ENCODE data around the gene NSD1. TPM values are rescaled to one million over a fixed set of nuclear protein-coding genes. Genes with fewer than 3 reads are reported as not detected.

NSD1 gene
- total and polyA plus RNA-seq, 2 of the 8 experiments (the other 6 are each of a cell fraction or from before 2014, with no cell fraction given) = 22.8 to 168 TPM

DNA sequence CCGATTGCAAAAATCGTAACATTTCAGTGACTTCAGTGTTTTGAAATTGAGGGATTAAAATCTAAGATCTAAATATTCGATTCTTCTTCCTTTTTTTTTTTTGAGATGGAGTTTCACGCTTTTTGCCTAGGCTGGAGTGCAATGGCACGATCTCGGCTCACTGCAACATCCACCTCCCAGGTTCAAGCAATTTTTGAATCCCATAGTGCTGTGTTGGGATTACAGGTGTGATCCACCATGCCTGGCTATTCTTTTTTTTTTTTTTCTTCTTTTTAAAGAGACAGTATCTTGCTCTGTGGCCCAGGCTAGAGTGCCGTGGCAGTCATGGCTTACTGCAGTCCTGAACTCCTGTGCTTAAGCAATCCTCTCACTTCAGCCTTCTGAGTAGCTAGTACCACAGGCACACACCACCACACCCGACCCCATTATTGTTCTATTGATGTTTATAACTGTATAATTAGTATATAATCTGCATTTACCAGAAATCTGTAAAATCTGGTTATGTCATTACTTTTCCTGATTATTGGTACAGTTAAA, 42.7 kb downstream of the NSD1 start:
- CTCF ChIA-PET (ENCODE audit: partially characterized antibody) = interaction anchor here (0.7 kb wide), 1 partner anchor 63 kb away, joined by 3 read pairs; no protein-coding TSS in a partner anchor
- 97% methylated on average over 8 of the region's 8 CpGs; no CpG with 5 or more reads in 1 of the 2 experiments for WGBS, 2 experiments (ENCODE audit: extremely low coverage in 1 of 2, insufficient coverage in 1 of 2, insufficient read length in 1 of 2, insufficient replicate concordance in 2 of 2, low coverage in 1 of 2, low lambda C conversion rate in 2 of 2, missing lambda C conversion rate in 1 of 2)

More for the DNA sequence above, 42.7 kb downstream of the NSD1 start:
- no peak overlapping the region for H2AK5ac ChIP-seq (ENCODE audit: low read depth, low read length)
- no peak overlapping the region for H4K91ac ChIP-seq (replicated peaks; ENCODE audit: insufficient read length, low read length)
- H4K5ac ChIP-seq (ENCODE audit: insufficient read length, low read depth, low read length) = no peak overlapping the region
- H3K4me1 ChIP-seq (replicated peaks in 1 of 4; ENCODE audit: control insufficient read depth in 3 of 4, insufficient read depth in 4 of 4, low read length in 3 of 4) = no peaks in the 10 kb centered on the region
- H4K8ac ChIP-seq (ENCODE audit: extremely low read depth, insufficient read depth, low read length) = no peak overlapping the region
- DNase-seq (ENCODE audit: low read depth in 1 of 2, low spot score in 2 of 2) = no peak
- peaks cover 3 to 93% of the 10 kb centered on the region in 2 experiments for H3K79me2 ChIP-seq (ENCODE audit: control insufficient read depth in 1 of 2, insufficient read depth in 2 of 2, low read length in 2 of 2)
- peaks cover 3 to 7% of the 10 kb centered on the region in 2 experiments for H4K20me1 ChIP-seq (replicated peaks in 1 of 2; ENCODE audit: control insufficient read depth in 1 of 2, insufficient read depth in 2 of 2, low read length in 2 of 2)
- no peaks in the 10 kb centered on the region for H3K27me3 ChIP-seq (replicated peaks in 1 of 4; ENCODE audit: control insufficient read depth in 3 of 4, extremely low read depth in 1 of 4, insufficient read depth in 3 of 4, low read length in 3 of 4)
- TF ChIP-seq GABPA (IDR thresholded peaks at IDR 0.05; ENCODE audit: borderline replicate concordance, insufficient read depth, low read length) = no peak
- no peaks in the 10 kb centered on the region; the same call in 1 of the 2 replicates for H3K79me1 ChIP-seq (ENCODE audit: low read depth, low read length)
- no peak overlapping the region for H3K27ac ChIP-seq (ENCODE audit: low read depth, low read length)
- H2BK15ac ChIP-seq (ENCODE audit: low read length) = no peak overlapping the region
- no peaks in the 10 kb centered on the region for H3K23me2 ChIP-seq (ENCODE audit: low read depth, low read length)
- H3K4ac ChIP-seq (replicated peaks; ENCODE audit: insufficient read length, low read depth, low read length) = no peak overlapping the region
- H2AFZ ChIP-seq (ENCODE audit: low read length) = no peak overlapping the region
- H3K4me2 ChIP-seq (ENCODE audit: insufficient read depth in 1 of 2, low read depth in 2 of 2, low read length in 2 of 2) = no peak overlapping the region
- H2BK12ac ChIP-seq (ENCODE audit: low read depth, low read length) = no peak overlapping the region
- no peak overlapping the region for H3K23ac ChIP-seq (ENCODE audit: insufficient read length)
- no peak for FAIRE-seq
- H2BK5ac ChIP-seq (ENCODE audit: low read depth, low read length) = no peak overlapping the region
- peaks cover 0 to 3% (median 0%) of the 10 kb centered on the region in 4 experiments; a peak in 3 of 8 replicates for H3K36me3 ChIP-seq (ENCODE audit: control insufficient read depth in 2 of 4, insufficient read depth in 4 of 4, low read length in 3 of 4)
- POLR2A ChIA-PET (ENCODE audit: partially characterized antibody) = interaction anchor here (0.7 to 1.3 kb wide), 4 partner anchors 10 to 42 kb away, joined by 3 to 5 read pairs (median 3); no protein-coding TSS in a partner anchor
- H2BK120ac ChIP-seq (replicated peaks; ENCODE audit: low read depth, low read length) = no peak overlapping the region
- H3K18ac ChIP-seq (ENCODE audit: extremely low read depth, low read length) = no peak overlapping the region
- H2BK20ac ChIP-seq (ENCODE audit: low read length) = no peak overlapping the region
- no peak overlapping the region for H3K56ac ChIP-seq (replicated peaks; ENCODE audit: insufficient read length, low read depth, low read length)
- no peak overlapping the region for H3K4me3 ChIP-seq (ENCODE audit: extremely low read depth in 1 of 4, insufficient read depth in 2 of 4, low read depth in 3 of 4, low read length in 4 of 4)
- no peaks in the 10 kb centered on the region for H3K9me3 ChIP-seq (ENCODE audit: insufficient read depth in 2 of 2, low read depth in 1 of 2, low read length in 1 of 2)
- H3K9ac ChIP-seq (replicated peaks in 1 of 4; ENCODE audit: extremely low read depth in 1 of 4, low read depth in 3 of 4, low read length in 3 of 4) = no peak overlapping the region
- H3K14ac ChIP-seq (ENCODE audit: insufficient read length) = no peak overlapping the region
